Measurements from ENCODE around the gene MMP1.

MMP1 gene

DNA sequence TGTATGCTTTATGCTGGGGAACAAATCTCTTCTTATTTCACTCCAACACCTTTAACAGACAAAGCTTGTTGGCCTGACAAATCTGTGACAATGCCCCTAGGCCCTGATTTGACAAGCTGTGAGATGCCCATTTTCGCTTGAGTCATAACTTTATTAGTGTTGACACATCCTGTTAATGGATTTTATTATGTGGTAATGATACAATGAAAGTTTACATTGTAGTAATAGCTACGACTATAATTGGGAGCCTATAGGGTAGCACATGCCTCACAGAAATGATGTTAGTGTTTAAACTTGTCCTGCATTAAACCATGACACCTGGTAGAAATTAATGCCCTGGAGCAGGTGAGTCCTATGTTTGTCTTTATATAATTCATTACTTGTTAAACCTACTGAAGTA, 14.2 kb downstream of the MMP1 start:
- H3K27me3 ChIP-seq (replicated peaks; ENCODE audit: control insufficient read depth, insufficient read depth, low read length): no peaks in the 10 kb centered on the region
- H3K36me3 ChIP-seq (ENCODE audit: control insufficient read depth, insufficient read depth, low read length): no peaks in the 10 kb centered on the region
- H3K4me3 ChIP-seq (replicated peaks; ENCODE audit: low read depth, low read length): no peak overlapping the region
- DNase-seq (ENCODE audit: extremely low read depth, insufficient read length): no peak
- TF ChIP-seq, protein P1, sequence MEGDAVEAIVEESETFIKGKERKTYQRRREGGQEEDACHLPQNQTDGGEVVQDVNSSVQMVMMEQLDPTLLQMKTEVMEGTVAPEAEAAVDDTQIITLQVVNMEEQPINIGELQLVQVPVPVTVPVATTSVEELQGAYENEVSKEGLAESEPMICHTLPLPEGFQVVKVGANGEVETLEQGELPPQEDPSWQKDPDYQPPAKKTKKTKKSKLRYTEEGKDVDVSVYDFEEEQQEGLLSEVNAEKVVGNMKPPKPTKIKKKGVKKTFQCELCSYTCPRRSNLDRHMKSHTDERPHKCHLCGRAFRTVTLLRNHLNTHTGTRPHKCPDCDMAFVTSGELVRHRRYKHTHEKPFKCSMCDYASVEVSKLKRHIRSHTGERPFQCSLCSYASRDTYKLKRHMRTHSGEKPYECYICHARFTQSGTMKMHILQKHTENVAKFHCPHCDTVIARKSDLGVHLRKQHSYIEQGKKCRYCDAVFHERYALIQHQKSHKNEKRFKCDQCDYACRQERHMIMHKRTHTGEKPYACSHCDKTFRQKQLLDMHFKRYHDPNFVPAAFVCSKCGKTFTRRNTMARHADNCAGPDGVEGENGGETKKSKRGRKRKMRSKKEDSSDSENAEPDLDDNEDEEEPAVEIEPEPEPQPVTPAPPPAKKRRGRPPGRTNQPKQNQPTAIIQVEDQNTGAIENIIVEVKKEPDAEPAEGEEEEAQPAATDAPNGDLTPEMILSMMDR (IDR thresholded peaks at IDR 0.05; ENCODE audit: insufficient read depth, low read length, poor library complexity, severe bottlenecking): no peak

GRCh38 chr11:102783016-102783415, 14.9 kb downstream of the MMP1 start:
- no peak for DNase-seq (ENCODE audit: extremely low read depth, insufficient read length)

DNA sequence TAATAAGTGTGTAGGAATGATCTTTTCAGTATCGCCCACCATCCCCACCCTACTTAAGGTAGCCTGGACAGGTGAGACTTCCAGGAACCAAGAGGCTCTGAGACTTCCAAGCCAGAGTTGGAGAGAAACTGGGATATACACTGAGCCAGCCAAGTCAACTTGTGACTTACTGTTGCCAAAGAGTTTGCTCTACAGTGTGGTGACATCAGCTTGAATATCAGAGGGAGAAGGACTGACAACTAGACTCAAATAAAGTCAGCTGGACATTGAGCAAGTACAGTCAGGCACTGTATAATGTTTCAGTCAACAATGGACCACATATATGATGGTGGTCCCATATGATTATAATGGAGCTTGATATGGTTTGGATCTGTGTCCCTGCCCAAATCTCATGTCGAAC, 16.3 kb downstream of the MMP1 start:
- H3K4me3 ChIP-seq (replicated peaks; ENCODE audit: low read depth, low read length): no peak overlapping the region
- H3K36me3 ChIP-seq (ENCODE audit: control insufficient read depth, insufficient read depth, low read length): no peaks in the 10 kb centered on the region
- TF ChIP-seq, protein P1 (IDR thresholded peaks at IDR 0.05; ENCODE audit: insufficient read depth, low read length, poor library complexity, severe bottlenecking): no peak
- no peak for DNase-seq (ENCODE audit: extremely low read depth, insufficient read length)
- H3K27me3 ChIP-seq (replicated peaks; ENCODE audit: control insufficient read depth, insufficient read depth, low read length): no peaks in the 10 kb centered on the region

More at GRCh38 chr11:102783016-102783415, 14.9 kb downstream of the MMP1 start:
- Histone ChIP-seq H3K36me3 (ENCODE audit: control insufficient read depth, insufficient read depth, low read length) (no peaks in the 10 kb centered on the region), H3K27me3 (replicated peaks; ENCODE audit: control insufficient read depth, insufficient read depth, low read length) (no peaks in the 10 kb centered on the region), H3K4me3 (replicated peaks; ENCODE audit: low read depth, low read length) (no peak overlapping the region)
- TF ChIP-seq, protein P1 (IDR thresholded peaks at IDR 0.05; ENCODE audit: insufficient read depth, low read length, poor library complexity, severe bottlenecking): no peak

DNA sequence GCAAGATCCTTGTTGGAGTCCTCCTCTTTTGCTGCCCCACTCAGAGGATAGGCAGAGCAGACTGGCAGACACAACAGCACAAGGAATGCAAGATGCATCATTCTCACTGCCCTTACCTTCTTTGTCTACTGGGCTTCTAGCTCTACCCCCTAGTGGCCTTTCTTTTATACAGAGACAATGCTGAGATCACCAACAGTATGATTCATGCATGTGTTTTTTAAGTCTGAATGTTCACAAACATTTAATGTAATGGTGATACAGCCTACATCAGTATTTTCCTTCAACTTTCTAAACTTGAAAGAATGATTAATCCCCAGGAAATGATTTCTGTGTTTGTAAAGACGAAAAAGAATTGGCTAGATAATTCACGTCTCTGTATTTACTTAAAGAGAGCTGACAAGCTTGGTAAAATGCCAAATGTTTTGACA, 17.5 kb downstream of the MMP1 start, which contains the start of gene MMP10:
Gene MMP10 (minus strand): TSS at position 138 of the 428 bp plus-strand sequence. CDS start 37 bp downstream, at position 101.
- Histone ChIP-seq H3K4me3 (replicated peaks; ENCODE audit: low read depth, low read length) (no peak within 1 kb of the TSS), H3K27me3 (replicated peaks; ENCODE audit: control insufficient read depth, insufficient read depth, low read length) (no peaks in the 10 kb centered on the region), H3K36me3 (ENCODE audit: control insufficient read depth, insufficient read depth, low read length) (no peaks in the 10 kb centered on the region)
- DNase-seq (ENCODE audit: extremely low read depth, insufficient read length): no peak
- TF ChIP-seq, protein P1 (IDR thresholded peaks at IDR 0.05; ENCODE audit: insufficient read depth, low read length, poor library complexity, severe bottlenecking): peak; percentile 39

DNA sequence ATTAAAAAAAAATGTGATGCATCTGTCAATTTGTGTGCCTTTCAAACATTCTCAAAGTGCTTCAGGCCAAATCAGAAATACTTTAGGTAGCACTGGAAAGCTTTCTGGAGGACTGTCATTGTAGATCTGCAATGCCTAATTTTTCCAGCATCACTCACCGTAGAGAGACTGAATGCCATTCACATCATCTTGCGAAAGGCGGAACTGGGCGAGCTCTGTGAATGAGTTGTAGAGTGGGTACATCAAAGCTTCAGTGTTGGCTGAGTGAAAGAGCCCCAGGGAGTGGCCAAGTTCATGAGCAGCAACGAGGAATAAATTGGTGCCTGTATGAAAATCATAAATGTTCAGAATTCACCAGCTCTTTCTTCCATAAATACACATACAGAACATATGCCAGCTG, 21.5 kb downstream of the MMP1 start:
- Histone ChIP-seq H3K4me3 (replicated peaks; ENCODE audit: low read depth, low read length) (no peak overlapping the region), H3K36me3 (ENCODE audit: control insufficient read depth, insufficient read depth, low read length) (no peaks in the 10 kb centered on the region), H3K27me3 (replicated peaks; ENCODE audit: control insufficient read depth, insufficient read depth, low read length) (no peaks in the 10 kb centered on the region)
- DNase-seq (ENCODE audit: extremely low read depth, insufficient read length): no peak
- TF ChIP-seq, protein P1 (IDR thresholded peaks at IDR 0.05; ENCODE audit: insufficient read depth, low read length, poor library complexity, severe bottlenecking): no peak

DNA sequence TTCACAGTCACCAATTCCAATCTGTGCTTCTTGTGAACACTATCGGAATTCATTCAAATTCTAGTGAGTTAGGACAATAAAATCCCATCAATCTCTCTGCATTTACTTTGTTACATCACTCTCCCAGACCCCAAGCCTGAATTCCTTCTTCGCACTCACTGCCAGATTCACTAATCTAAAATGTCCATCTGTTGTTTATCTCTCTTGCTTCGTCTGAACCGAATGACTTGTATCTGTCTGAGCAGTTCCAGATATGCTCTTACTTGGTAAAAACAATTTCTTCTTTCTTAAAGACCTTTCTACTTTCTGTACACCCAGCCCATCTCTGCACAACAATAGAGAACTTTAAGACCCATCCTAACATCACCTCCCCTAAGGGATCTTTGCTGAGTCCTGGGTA, 24.6 kb downstream of the MMP1 start:
- no peak overlapping the region for H3K4me3 ChIP-seq (replicated peaks; ENCODE audit: low read depth, low read length)
- H3K36me3 ChIP-seq (ENCODE audit: control insufficient read depth, insufficient read depth, low read length): no peaks in the 10 kb centered on the region
- TF ChIP-seq, protein P1 (IDR thresholded peaks at IDR 0.05; ENCODE audit: insufficient read depth, low read length, poor library complexity, severe bottlenecking): no peak
- DNase-seq (ENCODE audit: extremely low read depth, insufficient read length): no peak
- H3K27me3 ChIP-seq (replicated peaks; ENCODE audit: control insufficient read depth, insufficient read depth, low read length): no peaks in the 10 kb centered on the region

Measured in GM06990 (cell line).